Keratinocyte (primary cell): ENCODE measurements around the gene FGF19. TPM values are rescaled to one million over a fixed set of nuclear protein-coding genes. Genes with fewer than 3 reads are reported as not detected.

Experiments
- DNase-seq: peaks from one replicate; pipeline ENCODE4 v3.0.0-alpha.2; 2011; ENCODE audit warnings: low read depth, missing footprints, low spot score
- FAIRE-seq: peaks from 2 replicates; lab custom pipeline; 2011; peaks lifted over from hg19 to GRCh38; lab: Jason Lieb, UNC
- H2AFZ ChIP-seq: 2 replicates; pipeline ENCODE4 v1.6.0; 2012; ENCODE audit warnings: low read length, control low read depth, inconsistent platforms; ENCODE audit not compliant: control insufficient read depth
- H3K27ac ChIP-seq: 2 replicates; pipeline ENCODE4 v1.5.1; 2011; ENCODE audit warnings: low read length; ENCODE audit not compliant: control insufficient read depth, insufficient read depth
- H3K27me3 ChIP-seq: 3 replicates; pipeline ENCODE4 v1.6.0; 2011; ENCODE audit warnings: low read length; ENCODE audit not compliant: control insufficient read depth, insufficient read depth; ENCODE audit errors: extremely low read depth
- H3K36me3 ChIP-seq, 2 experiments: 2 replicates in 1 of 2; 3 replicates in 1 of 2; pipeline ENCODE4 v1.5.1; 2011; ENCODE audit warnings: low read length in 2 of 2, mild to moderate bottlenecking in 1 of 2; ENCODE audit not compliant: control insufficient read depth in 2 of 2, insufficient read depth in 2 of 2; ENCODE audit errors: extremely low read depth in 1 of 2
- H3K4me1 ChIP-seq: 3 replicates; pipeline ENCODE4 v1.5.1; 2011; ENCODE audit warnings: low read length; ENCODE audit not compliant: control insufficient read depth, insufficient read depth; ENCODE audit errors: extremely low read depth
- H3K4me2 ChIP-seq: 3 replicates; pipeline ENCODE4 v1.6.0; 2011; ENCODE audit warnings: low read depth, low read length; ENCODE audit not compliant: control insufficient read depth, insufficient read depth; ENCODE audit errors: extremely low read depth
- H3K4me3 ChIP-seq, 3 experiments: fragments of 200-600 bp in 1 of 3; sonication (generic) in 1 of 3; 2 replicates in 2 of 3; 3 replicates in 1 of 3; pipeline ENCODE4 v1.5.1; 2011 to 2016; ENCODE audit warnings: low read length in 3 of 3, mild to moderate bottlenecking in 3 of 3, control low read depth in 2 of 3, inconsistent platforms in 1 of 3, low read depth in 1 of 3, mixed read lengths in 1 of 3, mixed run types in 1 of 3, moderate library complexity in 1 of 3; ENCODE audit not compliant: control insufficient read depth in 2 of 3, insufficient read depth in 2 of 3; ENCODE audit errors: extremely low read depth in 1 of 3
- H3K79me2 ChIP-seq: 2 replicates; pipeline ENCODE4 v1.6.0; 2012; ENCODE audit warnings: low read length; ENCODE audit not compliant: control insufficient read depth, insufficient read depth
- H3K9ac ChIP-seq: 3 replicates; pipeline ENCODE4 v1.6.0; 2011; ENCODE audit warnings: low read length; ENCODE audit not compliant: control insufficient read depth, insufficient read depth; ENCODE audit errors: extremely low read depth
- H3K9me1 ChIP-seq: 3 replicates; pipeline ENCODE4 v1.6.0; 2011; ENCODE audit warnings: low read length; ENCODE audit not compliant: control insufficient read depth, insufficient read depth; ENCODE audit errors: extremely low read depth
- H3K9me3 ChIP-seq: 2 replicates; pipeline ENCODE4 v1.5.1; 2012; ENCODE audit warnings: low read depth, low read length; ENCODE audit not compliant: control insufficient read depth
- H4K20me1 ChIP-seq: 3 replicates; pipeline ENCODE4 v1.6.0; 2011; ENCODE audit warnings: low read length; ENCODE audit not compliant: control insufficient read depth, insufficient read depth; ENCODE audit errors: extremely low read depth
- CTCF ChIP-seq, 3 experiments: IDR thresholded peaks in 1 of 3; conservative IDR thresholded peaks in 1 of 3; optimal IDR thresholded peaks in 1 of 3; 2 replicates in 2 of 3; 3 replicates in 1 of 3; pipeline versions ENCODE3 to v1.5.1; 2011; ENCODE audit warnings: low read length in 3 of 3, mild to moderate bottlenecking in 3 of 3, moderate library complexity in 2 of 3, control low read depth in 1 of 3, inconsistent platforms in 1 of 3; ENCODE audit not compliant: insufficient read depth in 2 of 3; ENCODE audit errors: extremely low read depth in 1 of 3
- EZH2 ChIP-seq: IDR thresholded peaks from one replicate; pipeline ENCODE4 v1.6.1; 2012; ENCODE audit warnings: inconsistent platforms, mild to moderate bottlenecking, low read length, moderate library complexity
- dilution Hi-C: fragments of 300-500 bp; cut with MboI; formaldehyde crosslinking; loops from one replicate; pipeline ENCODE4 v1.7.0; 2020; ENCODE audit warnings: low sequenced_read_pairs; ENCODE audit not compliant: extremely low pct_ligation_motif_present
- polyA plus RNA-seq, 5 experiments: library from polyadenylated mRNA; depleted of rRNA in 3 of 5; stranded (reverse) in 3 of 5; stranded (forward) in 1 of 5; unstranded in 1 of 5; fragments of >200 nt; gene quantifications; 1 replicate in 1 of 5; 2 replicates in 3 of 5; 3 replicates in 1 of 5; pipeline versions ENCODE4 v1.2.1 to v1.2.3, GENCODE V29; 2011 to 2012; ENCODE audit warnings: missing spikeins in 2 of 5, low read depth in 1 of 5, low replicate concordance in 1 of 5

FGF19 gene
- polyA plus RNA-seq, 1 donor (not counting 4 experiments of a cell fraction or from before 2014, with no cell fraction given): 0.08 TPM

DNA sequence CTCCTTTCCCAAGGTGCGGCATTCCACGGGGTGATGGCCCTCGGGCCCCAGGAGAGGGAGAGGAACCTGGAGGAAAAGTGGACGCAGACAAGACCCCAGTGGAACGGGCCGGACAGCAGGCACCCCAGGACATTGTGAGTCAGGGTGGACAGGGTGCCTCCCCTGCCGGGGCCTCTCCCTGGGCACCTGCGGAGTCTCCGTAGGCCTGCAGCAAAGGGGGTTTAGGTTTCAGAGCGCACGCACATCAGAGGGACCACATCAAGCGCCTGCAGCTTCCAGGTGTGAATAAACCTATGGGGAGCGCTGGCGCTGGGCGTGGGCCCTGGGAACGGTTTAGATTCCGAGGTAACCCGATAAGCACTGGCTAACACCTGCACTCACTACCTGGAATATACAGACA is 22.7 kb upstream of the FGF19 start:
- H3K36me3 ChIP-seq: no peaks in the 10 kb centered on the region
- no peak for TF ChIP-seq CTCF (optimal IDR thresholded peaks at IDR 0.05 in 1 of 3, IDR thresholded peaks at IDR 0.05 in 1 of 3, conservative IDR thresholded peaks at IDR 0.05 in 1 of 3; ENCODE audit: extremely low read depth in 1 of 3, insufficient read depth in 2 of 3, low read length in 3 of 3)
- no peak for TF ChIP-seq EZH2
- H3K4me1 ChIP-seq: no peaks in the 10 kb centered on the region
- H3K27ac ChIP-seq: no peak overlapping the region
- H3K4me3 ChIP-seq: no peak overlapping the region
- dilution Hi-C loops: no loop called here
- no peaks in the 10 kb centered on the region for H3K79me2 ChIP-seq
- H3K9me1 ChIP-seq: no peaks in the 10 kb centered on the region
- DNase-seq (no peak), FAIRE-seq (no peak)
- no peaks in the 10 kb centered on the region for H4K20me1 ChIP-seq
- peaks cover 12% of the 10 kb centered on the region for H3K27me3 ChIP-seq
- no peaks in the 10 kb centered on the region for H3K9me3 ChIP-seq
- no peak overlapping the region for H2AFZ ChIP-seq
- no peak overlapping the region for H3K9ac ChIP-seq
- H3K4me2 ChIP-seq: no peak overlapping the region

DNA sequence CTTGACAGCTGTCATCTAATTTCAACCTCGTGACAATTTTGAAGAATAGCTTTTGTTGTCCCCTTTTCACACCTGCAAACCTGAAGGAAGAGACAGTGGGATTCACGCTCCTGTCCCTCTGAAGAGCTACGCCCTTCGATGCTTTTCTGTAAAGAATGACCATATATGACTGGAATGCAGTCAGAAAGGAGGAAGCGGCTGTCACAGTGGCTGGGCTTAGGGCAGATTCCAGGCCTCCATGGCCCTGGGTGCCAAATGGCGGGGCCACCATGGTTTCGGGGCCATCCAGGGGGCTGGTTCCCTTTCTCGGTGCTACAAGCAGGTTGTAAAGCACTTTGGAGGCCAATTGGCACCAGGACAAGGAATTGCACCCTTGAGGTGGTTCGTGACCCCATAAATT is 22.2 kb upstream of the FGF19 start:
- no peak overlapping the region for H3K4me2 ChIP-seq
- H3K9ac ChIP-seq: no peak overlapping the region
- H2AFZ ChIP-seq: no peak overlapping the region
- H3K4me1 ChIP-seq: no peaks in the 10 kb centered on the region
- FAIRE-seq (no peak), DNase-seq (no peak)
- H3K9me1 ChIP-seq: no peaks in the 10 kb centered on the region
- dilution Hi-C loops: no loop called here
- H4K20me1 ChIP-seq: no peaks in the 10 kb centered on the region
- no peaks in the 10 kb centered on the region for H3K9me3 ChIP-seq
- no peak for TF ChIP-seq CTCF (optimal IDR thresholded peaks at IDR 0.05 in 1 of 3, IDR thresholded peaks at IDR 0.05 in 1 of 3, conservative IDR thresholded peaks at IDR 0.05 in 1 of 3; ENCODE audit: extremely low read depth in 1 of 3, insufficient read depth in 2 of 3, low read length in 3 of 3)
- TF ChIP-seq EZH2: no peak
- H3K36me3 ChIP-seq: no peaks in the 10 kb centered on the region
- H3K4me3 ChIP-seq: no peak overlapping the region
- no peaks in the 10 kb centered on the region for H3K79me2 ChIP-seq
- no peak overlapping the region for H3K27ac ChIP-seq
- peaks cover 12% of the 10 kb centered on the region for H3K27me3 ChIP-seq
